Neuronal stem cell (in vitro differentiated cells): ENCODE measurements around the gene ARHGAP12.

Source experiments
- DNase-seq: peaks from one replicate; pipeline ENCODE4 v3.0.0-alpha.2; 2013; ENCODE audit warnings: low spot score
- H2AFZ ChIP-seq: one replicate; pipeline ENCODE4 v1.6.1; 2013; ENCODE audit warnings: mild to moderate bottlenecking, low read length, inconsistent platforms
- H2AK5ac ChIP-seq: 2 replicates; pipeline ENCODE4 v1.6.1; 2013; ENCODE audit warnings: low read depth, mild to moderate bottlenecking, inconsistent platforms, low read length, moderate library complexity, mixed read lengths
- H2BK120ac ChIP-seq: 2 replicates; pipeline ENCODE4 v1.6.1; 2013; ENCODE audit warnings: low read depth, mild to moderate bottlenecking, inconsistent platforms, low read length, moderate library complexity, mixed read lengths
- H2BK12ac ChIP-seq: one replicate; pipeline ENCODE4 v1.6.1; 2013; ENCODE audit warnings: low read length, inconsistent platforms
- H2BK15ac ChIP-seq: 2 replicates; pipeline ENCODE4 v1.6.1; 2013; ENCODE audit warnings: mild to moderate bottlenecking, low read length, inconsistent platforms, mixed read lengths
- H2BK5ac ChIP-seq: one replicate; pipeline ENCODE4 v1.6.1; 2013; ENCODE audit warnings: inconsistent platforms, mild to moderate bottlenecking, low read length, moderate library complexity
- H3K14ac ChIP-seq: one replicate; pipeline ENCODE4 v1.6.1; 2013; ENCODE audit warnings: low read length, inconsistent platforms
- H3K18ac ChIP-seq: 2 replicates; pipeline ENCODE4 v1.6.1; 2013; ENCODE audit warnings: low read length, inconsistent platforms
- H3K23ac ChIP-seq: 2 replicates; pipeline ENCODE4 v1.6.1; 2013; ENCODE audit warnings: low read depth, mild to moderate bottlenecking, mixed read lengths, low read length, inconsistent platforms; ENCODE audit not compliant: poor library complexity
- H3K27ac ChIP-seq: replicated peaks from 3 replicates; pipeline ENCODE4 v1.5.1; 2013; ENCODE audit warnings: low read length, inconsistent platforms
- H3K27me3 ChIP-seq, 3 experiments: 2 replicates each; pipeline ENCODE4 v1.6.1; 2013; ENCODE audit warnings: low read length in 3 of 3, mild to moderate bottlenecking in 2 of 3, inconsistent platforms in 1 of 3, low read depth in 1 of 3, mixed read lengths in 1 of 3, moderate library complexity in 1 of 3; ENCODE audit not compliant: control insufficient read depth in 3 of 3, insufficient read depth in 3 of 3
- H3K36me3 ChIP-seq, 2 donors: replicated peaks in 1 of 2; 2 replicates each; pipeline ENCODE4 v1.6.1; 2013; ENCODE audit warnings: low read length in 2 of 2; ENCODE audit not compliant: control insufficient read depth in 2 of 2, insufficient read depth in 2 of 2
- H3K4ac ChIP-seq: 2 replicates; pipeline ENCODE4 v1.6.1; 2013; ENCODE audit warnings: inconsistent platforms, mild to moderate bottlenecking, low read length, moderate library complexity
- H3K4me1 ChIP-seq, 2 donors: 1 replicate in 1 of 2; 2 replicates in 1 of 2; pipeline ENCODE4 v1.6.1; 2013; ENCODE audit warnings: low read length in 2 of 2, low read depth in 1 of 2; ENCODE audit not compliant: control insufficient read depth in 2 of 2, insufficient read depth in 1 of 2
- H3K4me2 ChIP-seq: one replicate; pipeline ENCODE4 v1.6.1; 2013; ENCODE audit warnings: mild to moderate bottlenecking, low read length, inconsistent platforms; ENCODE audit not compliant: insufficient read depth, poor library complexity, severe bottlenecking
- H3K4me3 ChIP-seq, 2 donors: 2 replicates each; pipeline ENCODE4 v1.5.1; 2013; ENCODE audit warnings: low read length in 2 of 2, mild to moderate bottlenecking in 2 of 2, inconsistent platforms in 1 of 2, moderate library complexity in 1 of 2
- H3K79me1 ChIP-seq: one replicate; pipeline ENCODE4 v1.6.1; 2013; ENCODE audit warnings: low read depth, mild to moderate bottlenecking, inconsistent platforms, low read length, moderate library complexity
- H3K9ac ChIP-seq: one replicate; pipeline ENCODE4 v1.6.1; 2013; ENCODE audit warnings: mild to moderate bottlenecking, low read depth, low read length, inconsistent platforms; ENCODE audit not compliant: poor library complexity
- H3K9me3 ChIP-seq, 2 donors: replicated peaks in 1 of 2; 2 replicates each; pipeline versions ENCODE3 to v1.6.1; 2013; ENCODE audit warnings: low read length in 2 of 2, mild to moderate bottlenecking in 2 of 2, inconsistent platforms in 1 of 2, low read depth in 1 of 2, mixed read lengths in 1 of 2, moderate library complexity in 1 of 2; ENCODE audit not compliant: control insufficient read depth in 2 of 2, insufficient read depth in 1 of 2
- H4K8ac ChIP-seq: one replicate; pipeline ENCODE4 v1.6.1; 2013; ENCODE audit warnings: low read depth, mild to moderate bottlenecking, inconsistent platforms, low read length, moderate library complexity
- H4K91ac ChIP-seq: one replicate; pipeline ENCODE4 v1.6.1; 2013; ENCODE audit warnings: low read length, low read depth, mild to moderate bottlenecking, inconsistent platforms; ENCODE audit not compliant: poor library complexity
- WGBS, 2 donors: extraction: QIAGEN DNeasy Blood & Tissue Kit; methylation state at CpG; one replicate each; pipeline ENCODE4 v1.1.7; 2013; ENCODE audit warnings: missing lambda C conversion rate in 2 of 2, mixed read lengths in 1 of 2; ENCODE audit not compliant: insufficient read length in 2 of 2, insufficient replicate concordance in 1 of 2; ENCODE audit errors: extremely low coverage in 2 of 2; 5-methylcytosine and 5-hydroxymethylcytosine counted together

The ARHGAP12 gene

GRCh38 chr10:31883397-31883796 lies 45.2 kb downstream of the ARHGAP12 start:
- H3K4me2 ChIP-seq: no peak overlapping the region
- H2BK5ac ChIP-seq: no peak overlapping the region
- peaks cover 2 to 6% of the 10 kb centered on the region in 2 donors for H3K36me3 ChIP-seq
- no CpG with 5 or more reads among the region's 3 CpGs for WGBS, 2 donors
- H3K18ac ChIP-seq: no peak overlapping the region
- H2AK5ac ChIP-seq: no peak overlapping the region
- no peak overlapping the region for H3K23ac ChIP-seq
- H3K9me3 ChIP-seq: no peaks in the 10 kb centered on the region
- no peak overlapping the region for H4K91ac ChIP-seq
- H2BK15ac ChIP-seq: no peak overlapping the region
- H3K27ac ChIP-seq: no peak overlapping the region
- no peak overlapping the region for H2BK120ac ChIP-seq
- DNase-seq: no peak
- H3K79me1 ChIP-seq: peaks cover 4% of the 10 kb centered on the region
- H3K27me3 ChIP-seq: no peaks in the 10 kb centered on the region
- H2BK12ac ChIP-seq: no peak overlapping the region
- H2AFZ ChIP-seq: no peak overlapping the region
- H3K9ac ChIP-seq: no peak overlapping the region
- H3K4me1 ChIP-seq: no peaks in the 10 kb centered on the region
- H4K8ac ChIP-seq: no peak overlapping the region
- H3K4me3 ChIP-seq: no peak overlapping the region
- no peak overlapping the region for H3K4ac ChIP-seq
- no peak overlapping the region for H3K14ac ChIP-seq

- Histone ChIP-seq H3K79me1 (no peaks in the 10 kb centered on the region), H3K4ac (no peak overlapping the region), H3K23ac (no peak overlapping the region), H2BK120ac (no peak overlapping the region), H2BK15ac (no peak overlapping the region), H2AFZ (no peak overlapping the region), H2BK5ac (no peak overlapping the region), H3K4me2 (no peak overlapping the region), H3K9ac (no peak overlapping the region), H3K36me3 (no peaks in the 10 kb centered on the region), H4K91ac (no peak overlapping the region), H3K4me1 (no peaks in the 10 kb centered on the region), H3K9me3 (no peaks in the 10 kb centered on the region), H3K27ac (no peak overlapping the region), H2AK5ac (no peak overlapping the region), H4K8ac (no peak overlapping the region), H3K4me3 (no peak overlapping the region), H3K27me3 (no peaks in the 10 kb centered on the region), H2BK12ac (no peak overlapping the region), H3K18ac (no peak overlapping the region), H3K14ac (no peak overlapping the region)
- DNase-seq: no peak
These were observed 50.1 kb downstream of the ARHGAP12 start for GRCh38 chr10:31878486-31878885.

GRCh38 chr10:31876652-31877352 lies 51.8 kb downstream of the ARHGAP12 start:
- no peak overlapping the region for H3K4me3 ChIP-seq
- no peak overlapping the region for H4K91ac ChIP-seq
- no CpG with 5 or more reads among the region's 6 CpGs for WGBS, 2 donors
- H4K8ac ChIP-seq: no peak overlapping the region
- H3K18ac ChIP-seq: no peak overlapping the region
- H2AFZ ChIP-seq: no peak overlapping the region
- H3K14ac ChIP-seq: no peak overlapping the region
- H3K9ac ChIP-seq: no peak overlapping the region
- H3K23ac ChIP-seq: no peak overlapping the region
- H2BK120ac ChIP-seq: no peak overlapping the region
- no peak overlapping the region for H2BK15ac ChIP-seq
- H3K79me1 ChIP-seq: no peaks in the 10 kb centered on the region
- H3K27me3 ChIP-seq: no peaks in the 10 kb centered on the region
- no peaks in the 10 kb centered on the region for H3K36me3 ChIP-seq
- no peaks in the 10 kb centered on the region for H3K4me1 ChIP-seq
- no peak overlapping the region for H3K4me2 ChIP-seq
- no peak for DNase-seq
- H3K27ac ChIP-seq: no peak overlapping the region
- H2BK12ac ChIP-seq: no peak overlapping the region
- no peak overlapping the region for H2BK5ac ChIP-seq
- no peak overlapping the region for H2AK5ac ChIP-seq
- no peaks in the 10 kb centered on the region for H3K9me3 ChIP-seq
- no peak overlapping the region for H3K4ac ChIP-seq

- H2AFZ ChIP-seq: no peak overlapping the region
- DNase-seq: no peak
- no CpG with 5 or more reads among the region's 2 CpGs for WGBS, 2 donors
These were observed 53.0 kb downstream of the ARHGAP12 start for GRCh38 chr10:31875608-31876007.

More at GRCh38 chr10:31875608-31876007, 53.0 kb downstream of the ARHGAP12 start:
- Histone ChIP-seq H3K9ac (no peak overlapping the region), H3K4ac (no peak overlapping the region), H3K36me3 (no peaks in the 10 kb centered on the region), H3K79me1 (no peaks in the 10 kb centered on the region), H2BK120ac (no peak overlapping the region), H3K4me2 (no peak overlapping the region), H4K91ac (no peak overlapping the region), H4K8ac (no peak overlapping the region), H3K23ac (no peak overlapping the region), H2BK5ac (no peak overlapping the region), H3K27ac (no peak overlapping the region), H3K9me3 (no peaks in the 10 kb centered on the region), H3K18ac (no peak overlapping the region), H3K14ac (no peak overlapping the region), H2AK5ac (no peak overlapping the region), H3K27me3 (no peaks in the 10 kb centered on the region), H3K4me1 (no peaks in the 10 kb centered on the region), H2BK15ac (no peak overlapping the region), H3K4me3 (no peak overlapping the region), H2BK12ac (no peak overlapping the region)
